HG02870 (cell line): ENCODE results near the gene USP3.

Experiments
- ATAC-seq: cut with Tn5 transposase; IDR thresholded peaks from one replicate; pipeline ENCODE4 v1.9.1; 2021; ENCODE audit warnings: mild to moderate bottlenecking, moderate library complexity; ENCODE audit not compliant: unreplicated experiment

Gene USP3

DNA sequence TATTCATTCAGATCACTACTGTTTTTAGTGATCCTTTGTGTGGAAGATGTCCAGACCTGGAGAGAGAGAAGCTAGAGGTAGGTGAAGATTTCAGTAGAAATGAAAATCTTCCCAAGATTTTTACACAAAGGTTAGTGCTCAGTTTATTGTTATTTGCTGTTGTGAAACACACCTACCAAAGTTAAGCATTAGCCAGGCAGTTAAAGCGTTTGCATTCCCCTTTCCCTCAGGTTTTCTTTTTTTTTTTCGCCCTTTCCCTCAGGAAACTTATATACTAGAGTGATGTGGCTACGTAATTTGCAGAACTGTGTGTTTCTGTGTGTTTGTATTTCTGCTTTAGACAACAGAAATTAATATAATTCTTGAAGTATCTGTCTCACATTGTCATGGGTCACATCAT lies 34.5 kb downstream of the USP3 start:
- no peak for ATAC-seq

DNA sequence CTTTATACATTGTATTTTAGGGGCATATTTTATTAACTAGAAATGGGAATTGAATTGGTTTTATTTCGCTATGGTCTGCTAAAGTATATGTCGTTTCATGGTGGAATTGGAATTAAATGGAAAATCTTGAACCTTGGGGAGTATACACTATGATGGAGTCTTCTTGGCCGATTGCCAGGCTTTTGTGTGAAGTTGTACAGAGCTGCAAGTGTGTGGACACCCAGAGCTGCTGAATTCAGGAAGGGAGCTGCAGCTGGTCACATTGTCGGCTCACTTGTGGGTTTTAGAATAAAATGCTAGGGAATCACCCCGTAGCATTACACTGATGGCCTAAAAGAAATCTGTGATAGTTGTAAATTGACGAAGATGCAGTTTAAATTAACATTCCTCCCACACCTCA lies 35.1 kb downstream of the USP3 start:
- no peak for ATAC-seq

DNA sequence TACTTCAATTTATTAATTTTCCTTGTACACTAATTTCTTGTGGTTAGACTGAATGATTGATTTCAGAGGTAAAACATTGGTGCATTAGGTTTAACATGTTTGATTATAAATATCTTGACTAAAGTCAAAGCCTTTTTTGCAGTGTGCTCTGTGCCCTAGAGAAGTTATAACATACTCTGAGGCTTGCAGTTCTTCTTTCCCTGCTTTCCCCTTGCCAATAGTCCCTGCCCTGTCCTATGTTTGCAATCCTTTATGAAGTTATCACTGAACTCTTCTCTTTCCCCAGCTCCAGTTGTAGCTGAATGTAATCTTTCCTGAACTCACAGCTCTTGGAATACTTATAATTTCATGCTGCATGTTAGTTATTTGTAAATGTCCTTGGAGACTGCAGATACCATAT lies 35.6 kb downstream of the USP3 start:
- ATAC-seq, result no peak

DNA sequence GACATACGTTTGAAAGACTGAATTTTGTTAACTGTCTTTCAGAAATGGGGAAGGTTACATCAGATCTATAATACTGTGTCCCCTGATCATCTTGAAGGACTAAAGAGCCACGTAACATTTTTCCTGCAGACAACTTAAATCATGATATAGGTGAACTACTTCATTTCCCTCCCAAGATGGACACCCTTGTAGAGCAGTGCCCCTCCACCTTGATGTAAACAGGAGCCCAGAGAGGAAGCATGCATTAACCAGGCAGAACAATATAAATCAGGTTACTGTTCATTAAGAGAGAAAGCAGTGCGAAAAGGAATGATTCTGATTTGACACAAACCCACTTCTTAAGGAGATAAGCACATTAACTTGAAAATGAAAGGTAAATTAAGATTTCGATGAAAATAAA lies 36.1 kb downstream of the USP3 start:
- no peak for ATAC-seq

DNA sequence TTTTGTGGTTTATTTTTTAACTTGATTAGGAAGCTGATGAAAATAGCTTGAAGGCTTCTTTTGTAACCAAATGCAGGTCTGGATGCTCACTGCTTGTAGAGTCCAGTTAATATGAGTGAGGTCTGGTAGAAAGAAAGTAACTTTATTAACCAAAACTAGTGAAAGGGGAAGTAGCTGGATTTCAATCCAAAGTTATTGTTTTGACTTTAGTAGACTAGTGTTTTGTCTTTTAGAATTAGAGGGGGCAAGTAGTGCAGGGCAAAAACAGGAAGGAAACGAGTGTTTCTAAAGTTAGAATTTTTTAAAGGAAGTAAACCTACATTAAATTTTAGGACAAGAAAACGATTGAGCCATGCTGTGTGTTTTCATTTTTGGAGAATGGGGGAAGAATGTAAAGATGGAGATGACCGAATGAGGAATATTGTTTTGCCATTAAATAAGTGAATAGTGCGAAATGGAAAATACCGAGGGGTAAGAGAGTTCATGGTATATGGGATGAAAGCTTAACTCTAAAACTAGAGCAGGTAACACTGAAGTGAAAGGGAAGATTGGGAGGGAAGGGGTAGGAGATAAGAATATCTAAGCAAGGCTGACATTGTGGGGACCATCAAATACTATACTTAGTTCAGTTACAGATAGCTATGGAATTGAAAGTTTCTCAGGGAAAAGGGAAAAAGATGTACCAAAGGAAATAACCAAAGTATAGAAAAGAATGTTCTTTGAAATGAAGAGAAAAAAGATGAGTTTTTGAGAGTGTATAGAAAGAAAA lies 40.0 kb downstream of the USP3 start:
- ATAC-seq, result no peak

DNA sequence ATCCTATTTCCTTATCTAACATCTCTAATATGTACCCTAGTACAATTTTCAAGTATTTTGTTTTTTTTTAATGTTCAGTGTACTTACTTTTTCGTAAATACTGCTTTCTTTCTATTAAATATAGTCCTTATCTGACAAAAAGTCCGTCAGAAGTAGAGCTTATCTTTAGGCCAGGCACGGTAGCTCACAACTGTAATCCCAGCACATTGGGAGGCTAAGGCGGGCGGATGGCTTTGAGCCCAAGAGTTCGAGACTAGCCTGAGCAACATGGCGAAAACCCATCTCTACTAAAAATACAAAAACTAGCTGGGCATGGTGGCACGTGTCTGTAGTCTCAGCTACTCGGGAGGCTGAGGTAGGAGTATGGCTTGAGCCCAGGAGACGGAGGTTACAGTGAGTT lies 41.1 kb downstream of the USP3 start:
- ATAC-seq, result no peak

DNA sequence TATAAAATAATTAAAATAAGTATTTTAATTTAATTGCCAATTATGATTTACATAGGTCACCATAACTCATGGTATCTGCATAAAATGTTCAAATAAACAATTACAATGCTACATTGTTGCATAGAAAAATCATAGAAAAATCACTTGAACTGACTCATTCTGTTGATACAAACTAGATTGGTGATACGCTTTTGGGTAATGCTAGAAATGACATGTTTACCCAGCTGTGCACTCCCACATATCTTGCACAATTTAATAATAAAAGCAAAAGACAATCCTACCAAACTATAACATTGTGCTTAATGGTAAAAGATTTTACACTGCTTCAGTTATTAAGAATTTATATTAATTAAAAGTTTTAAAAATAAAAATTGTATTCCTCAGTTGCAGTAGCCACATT lies 47.0 kb downstream of the USP3 start:
- no peak for ATAC-seq

DNA sequence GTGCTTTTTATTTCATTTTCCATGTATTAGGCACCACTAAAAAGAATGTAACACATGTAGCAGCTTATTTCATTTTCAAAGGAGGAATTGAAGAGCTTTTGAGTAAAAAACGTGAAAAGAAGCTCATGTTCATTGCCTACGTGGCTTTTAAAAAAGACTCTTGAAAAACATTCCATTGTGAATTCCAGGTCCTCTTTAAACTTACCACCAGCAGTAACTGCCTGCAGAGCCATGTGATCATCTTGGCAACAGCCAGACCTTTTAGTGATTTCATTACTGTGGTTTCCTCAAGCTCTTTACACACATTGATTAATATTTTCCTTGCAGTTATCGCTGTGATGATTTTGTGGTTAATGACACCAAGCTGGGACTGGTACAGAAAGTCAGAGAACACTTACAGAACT lies 49.0 kb downstream of the USP3 start:
- ATAC-seq, result no peak

DNA sequence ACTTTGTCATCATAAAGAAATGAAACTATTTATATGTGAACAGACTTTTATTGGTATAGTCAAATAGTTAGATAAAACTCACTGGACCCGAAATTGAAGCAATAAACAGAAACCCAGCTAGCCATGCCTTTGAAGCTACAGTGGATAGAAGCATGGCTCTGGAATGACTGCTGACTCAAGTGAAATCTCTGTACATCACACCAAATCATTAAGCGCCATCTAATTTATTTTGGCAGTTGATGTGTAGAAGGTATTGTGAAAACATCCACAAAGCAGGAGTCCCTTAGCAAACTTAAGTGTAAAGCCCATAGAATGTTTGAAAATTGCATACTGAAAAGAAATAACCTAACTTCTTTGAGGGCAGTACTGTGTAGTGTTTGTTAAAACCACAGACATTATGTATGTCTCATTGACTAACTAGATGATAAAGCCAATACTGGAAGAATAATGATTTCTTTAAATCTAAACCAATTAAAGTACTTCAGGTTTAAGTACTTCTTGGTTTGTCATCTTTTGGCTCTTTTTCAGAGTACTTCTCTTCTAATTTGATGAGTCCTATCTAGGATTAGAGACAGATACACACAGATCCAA lies 50.0 kb downstream of the USP3 start:
- ATAC-seq, result no peak

DNA sequence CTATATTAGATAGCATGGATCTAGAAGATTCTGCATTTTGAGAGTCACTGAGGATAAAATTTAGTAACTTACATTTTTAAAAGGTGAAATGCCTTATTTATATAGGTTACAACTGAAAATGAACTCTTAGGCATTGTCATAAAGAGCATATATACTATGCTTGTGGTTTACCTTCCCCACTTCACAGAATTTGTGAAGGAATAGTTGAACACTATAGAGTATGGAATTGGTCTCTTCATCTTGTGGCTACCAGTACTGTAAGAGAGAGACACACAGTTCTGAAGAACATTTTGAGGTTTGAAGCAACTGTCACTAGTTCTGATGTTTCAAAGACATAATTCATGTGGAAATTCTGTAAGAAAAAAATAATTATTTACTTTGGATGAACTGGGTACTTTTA lies 51.1 kb downstream of the USP3 start:
- ATAC-seq, result no peak

DNA sequence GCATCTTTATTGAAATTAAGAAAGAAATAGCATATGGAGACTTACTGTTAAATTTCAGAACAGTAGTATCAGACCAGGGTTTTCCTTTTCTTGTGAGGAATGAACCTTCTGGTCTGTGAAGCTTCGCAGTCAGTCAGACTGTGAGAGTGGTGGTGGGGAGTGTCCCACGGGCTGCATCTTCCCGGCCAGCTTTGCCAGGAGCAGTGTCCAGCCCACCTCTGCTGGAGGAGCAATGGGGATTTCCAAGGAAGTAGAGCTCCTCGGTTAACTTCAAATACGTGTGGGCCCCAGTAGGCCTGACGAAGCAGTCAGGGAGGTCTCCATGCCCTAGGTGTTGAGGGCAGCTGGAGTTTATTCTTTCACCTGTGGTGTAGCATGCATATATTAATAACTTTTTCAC lies 51.9 kb downstream of the USP3 start:
- no peak for ATAC-seq

DNA sequence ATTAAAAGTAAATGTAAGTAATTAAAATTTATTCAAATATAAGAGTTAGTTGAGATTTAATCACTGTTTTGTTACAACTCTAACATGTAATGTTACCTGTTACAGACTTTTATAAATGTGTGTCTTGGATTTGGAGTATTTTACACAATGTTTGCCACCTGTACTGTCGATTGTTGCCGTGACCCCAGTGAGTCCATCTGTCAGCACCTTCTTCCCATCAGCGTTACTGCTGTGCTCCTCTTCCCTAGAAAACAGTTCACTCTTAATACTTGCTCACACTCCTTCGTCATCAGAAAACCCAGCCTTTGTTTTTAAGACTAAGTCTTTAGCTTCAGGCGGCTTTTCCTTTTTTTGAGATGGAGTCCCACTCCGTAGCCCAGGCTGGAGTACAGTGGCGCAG lies 52.3 kb downstream of the USP3 start:
- no peak for ATAC-seq

DNA sequence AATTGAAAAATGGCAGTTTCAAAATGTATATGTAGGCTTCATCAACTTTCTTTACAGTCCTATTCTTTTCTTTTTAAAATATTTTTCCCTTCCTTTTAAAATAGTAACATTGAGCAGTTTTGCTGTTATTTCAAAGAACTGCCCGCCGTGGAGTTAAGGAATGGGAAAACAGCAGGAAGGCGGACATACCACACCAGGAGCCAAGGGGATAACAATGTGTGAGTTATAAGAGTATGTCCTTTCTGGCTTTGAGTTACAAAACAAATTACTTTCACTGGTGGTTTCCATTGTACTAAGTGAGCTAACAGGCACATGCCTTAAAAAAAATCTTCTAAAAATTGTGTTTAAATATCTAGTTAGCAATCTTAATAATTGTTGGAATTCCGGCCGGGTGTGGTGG lies 55.4 kb downstream of the USP3 start:
- ATAC-seq, result no peak

DNA sequence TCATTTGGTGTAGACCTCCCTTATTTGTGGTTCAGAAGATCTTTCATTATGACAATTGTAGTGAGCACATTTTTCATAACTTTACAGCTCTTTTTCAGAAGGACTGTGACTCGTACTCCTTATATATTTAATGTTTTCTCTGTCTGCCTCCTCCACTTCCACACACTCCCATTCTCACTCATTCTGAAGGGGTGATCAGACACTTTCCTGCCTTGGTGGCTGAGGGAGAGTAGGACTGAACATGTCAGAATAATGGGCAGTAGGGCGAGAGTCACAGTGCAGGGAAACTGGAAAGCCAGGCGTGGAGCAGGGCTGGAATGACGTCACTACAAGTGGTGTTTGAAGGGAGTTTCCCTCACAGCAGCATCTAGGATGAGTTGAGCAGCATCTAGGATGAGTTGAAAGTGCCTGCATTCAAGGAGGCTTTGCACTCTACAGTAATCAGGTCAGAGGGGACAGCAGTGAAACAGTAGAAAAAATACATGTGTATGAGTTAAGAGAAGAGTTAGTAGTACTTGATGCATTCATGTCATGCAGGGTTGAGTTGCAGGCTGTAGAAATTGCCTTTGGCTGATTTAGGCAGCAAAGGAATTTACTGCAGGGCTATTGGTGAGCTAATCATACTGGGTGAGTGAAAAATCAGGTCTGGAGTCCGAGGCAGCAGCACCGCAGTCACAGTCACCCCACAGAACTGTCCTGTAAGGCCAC lies 56.5 kb downstream of the USP3 start:
- ATAC-seq, result no peak

DNA sequence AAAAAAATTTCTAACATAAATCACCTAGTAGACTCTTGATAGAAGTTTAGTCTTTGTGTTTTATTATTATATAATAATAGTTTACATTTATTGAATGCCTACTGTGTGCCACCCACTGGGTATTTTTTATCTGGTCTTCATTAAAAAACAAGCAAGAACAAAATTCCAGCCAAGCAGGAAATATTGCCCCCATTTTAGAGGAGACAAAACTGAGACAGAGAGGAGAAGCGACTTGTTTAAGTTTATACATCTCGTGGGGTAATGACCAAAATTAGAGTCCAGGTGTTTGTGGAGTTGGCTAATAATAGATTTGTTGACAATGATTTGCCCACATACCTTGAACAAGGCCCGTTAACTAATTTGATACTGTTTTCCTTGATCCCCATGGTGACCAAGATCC lies 59.7 kb downstream of the USP3 start:
- no peak for ATAC-seq

DNA sequence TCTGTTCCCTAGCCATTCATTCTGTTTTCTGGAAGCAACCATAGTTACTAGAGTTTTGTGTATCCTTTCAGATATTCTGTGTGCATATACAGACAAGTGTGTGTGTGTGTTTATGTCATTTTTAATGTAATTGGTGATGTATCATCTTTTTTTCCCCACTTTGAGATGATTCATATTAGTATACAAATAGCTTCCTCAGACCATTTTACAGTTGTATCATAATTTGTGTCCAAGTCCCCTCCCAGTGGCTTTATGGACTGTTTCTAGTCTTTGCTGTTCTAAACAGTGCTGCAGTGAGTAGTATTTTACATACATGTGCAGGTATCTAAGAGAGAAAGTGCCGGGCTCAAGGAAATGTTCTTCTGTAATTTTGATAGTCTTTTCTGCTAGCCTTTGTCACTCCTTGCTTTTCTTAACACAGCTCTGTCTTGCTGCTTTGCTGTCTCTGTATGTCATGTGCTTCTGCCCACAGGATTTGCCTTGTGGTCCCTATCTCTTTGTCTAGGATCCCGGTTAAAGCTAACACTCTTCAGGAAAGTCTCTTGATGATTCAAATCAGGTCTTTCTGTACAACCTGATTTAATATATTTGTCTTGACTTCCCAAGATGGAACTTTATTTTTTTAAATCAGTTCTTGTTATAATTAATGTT lies 61.3 kb downstream of the USP3 start:
- no peak for ATAC-seq

DNA sequence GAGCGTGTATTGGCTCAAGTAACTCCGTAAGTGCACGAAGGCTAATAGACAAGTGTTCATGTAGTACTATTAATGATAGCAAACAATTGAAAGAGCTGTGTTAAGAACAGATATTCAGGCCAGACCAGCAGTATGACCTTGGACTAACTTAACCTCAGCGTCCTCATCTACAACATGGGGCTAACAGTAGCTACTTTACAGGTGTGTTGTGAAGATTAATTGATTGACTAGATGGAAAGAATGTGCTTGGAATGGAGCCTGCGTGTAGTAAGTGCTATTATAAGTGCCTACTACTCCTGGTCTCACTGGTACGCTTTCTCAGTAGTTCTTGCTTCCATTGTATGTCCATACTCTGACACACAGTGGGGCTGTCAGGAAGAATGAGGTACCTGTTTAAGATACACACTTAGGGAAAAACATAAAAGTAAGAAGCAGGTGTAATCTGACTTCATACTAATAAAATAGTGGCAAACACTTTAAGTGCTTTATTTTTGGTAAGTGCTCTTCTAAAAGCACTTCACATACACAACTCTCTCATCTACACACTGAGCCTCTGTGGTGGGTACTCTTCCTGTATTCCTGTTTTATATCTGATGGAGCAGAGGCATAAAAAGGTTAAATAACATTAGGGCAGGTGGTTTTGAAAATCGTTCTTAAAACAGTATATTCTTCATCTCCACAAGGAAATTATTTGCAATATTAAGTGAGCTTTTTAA lies 68.5 kb downstream of the USP3 start:
- ATAC-seq, result no peak

DNA sequence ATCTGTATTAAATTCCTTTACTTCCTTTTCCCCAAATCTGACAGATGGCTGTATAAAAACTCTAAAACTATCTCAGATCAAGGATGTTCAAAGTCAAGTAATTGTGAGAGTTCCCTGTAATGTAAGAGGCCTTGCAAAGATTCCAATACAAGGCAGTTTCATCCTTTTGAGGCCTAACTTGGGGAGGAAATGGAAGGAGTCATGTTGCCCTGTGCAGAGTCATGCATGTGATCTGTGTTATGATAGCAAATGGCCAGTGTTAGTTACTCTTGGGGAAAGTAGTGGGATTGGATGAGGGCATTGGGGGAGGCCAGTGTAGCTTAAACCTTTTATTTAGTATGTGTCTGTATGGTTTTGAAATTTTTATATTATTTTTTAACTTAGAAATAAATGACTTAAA lies 69.1 kb downstream of the USP3 start:
- ATAC-seq, result no peak

DNA sequence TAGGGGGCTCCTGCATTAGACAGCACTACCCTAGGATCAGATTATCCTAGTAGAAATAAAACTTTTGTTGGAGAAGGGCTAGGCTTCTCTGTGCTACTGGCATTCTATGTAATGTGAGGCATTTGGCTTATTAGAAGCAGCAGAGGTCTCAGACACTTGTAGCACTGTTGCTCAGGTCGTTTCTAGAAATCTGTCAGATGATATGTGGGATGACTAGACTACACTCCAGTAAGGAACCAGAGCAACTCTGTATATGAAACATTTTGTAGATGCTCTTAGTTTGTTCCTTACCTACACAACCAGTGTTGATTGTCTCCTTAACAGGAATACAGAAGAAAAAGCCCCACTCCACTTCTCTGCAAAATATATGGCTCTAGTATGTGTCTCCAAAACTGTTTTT lies 70.9 kb downstream of the USP3 start:
- no peak for ATAC-seq

DNA sequence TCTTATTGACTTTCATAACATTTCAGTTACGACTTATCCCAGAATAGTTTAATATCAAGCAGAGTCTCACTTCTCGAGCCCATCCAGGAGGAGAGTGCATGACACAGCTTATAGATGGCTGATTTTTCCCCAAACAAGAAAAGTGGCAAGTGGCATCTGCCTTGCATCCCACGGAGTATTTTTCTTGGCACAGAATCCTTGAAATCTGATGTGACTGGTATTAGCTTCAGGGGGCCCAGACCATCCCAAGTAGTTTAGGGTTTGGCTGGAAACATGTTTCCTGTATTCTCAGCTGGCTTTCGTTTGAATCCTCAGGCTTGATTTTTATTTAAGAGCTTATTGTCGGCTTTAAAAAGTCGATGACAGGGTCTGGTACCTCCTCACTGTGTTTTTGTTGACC lies 72.0 kb downstream of the USP3 start:
- ATAC-seq, result no peak

DNA sequence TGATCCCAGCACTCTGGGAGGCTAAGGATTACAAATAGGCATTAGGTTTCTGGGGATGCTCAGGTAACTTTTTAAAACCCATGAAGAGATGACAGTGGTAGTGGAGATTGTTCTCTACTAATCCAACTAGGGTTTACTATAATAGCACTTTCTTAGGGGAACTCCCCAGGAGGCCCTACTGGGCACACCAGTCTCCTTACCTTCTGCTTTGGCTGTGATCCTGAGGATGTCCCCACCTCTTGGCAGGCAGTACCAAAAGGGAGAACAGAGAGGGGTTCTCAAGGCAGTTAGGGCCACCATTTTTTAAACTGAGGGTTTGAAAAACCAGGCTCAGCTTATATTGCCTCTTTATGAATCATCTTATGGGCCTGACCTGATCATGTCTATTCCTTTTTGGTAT lies 77.8 kb downstream of the USP3 start:
- no peak for ATAC-seq
